Myocyte (in vitro differentiated cells): ENCODE results near the gene KCNQ1. TPM values are rescaled to one million over a fixed set of nuclear protein-coding genes. Genes with fewer than 3 reads are reported as not detected.
A peak's percentile ranks its signal among the peaks of the same experiment; 100 is the strongest.

Source experiments
- DNase-seq: peaks from one replicate; pipeline ENCODE4 v3.0.0-alpha.2; 2012; ENCODE audit warnings: low read depth
- total RNA-seq: library from RNA; depleted of rRNA; stranded (reverse); fragments of >200 nt; gene quantifications from 2 replicates; pipeline ENCODE4 v1.2.3, GENCODE V29; 2014

Gene KCNQ1
- total RNA-seq, 1 donor from 2014 or later, result 0.32 TPM

DNA sequence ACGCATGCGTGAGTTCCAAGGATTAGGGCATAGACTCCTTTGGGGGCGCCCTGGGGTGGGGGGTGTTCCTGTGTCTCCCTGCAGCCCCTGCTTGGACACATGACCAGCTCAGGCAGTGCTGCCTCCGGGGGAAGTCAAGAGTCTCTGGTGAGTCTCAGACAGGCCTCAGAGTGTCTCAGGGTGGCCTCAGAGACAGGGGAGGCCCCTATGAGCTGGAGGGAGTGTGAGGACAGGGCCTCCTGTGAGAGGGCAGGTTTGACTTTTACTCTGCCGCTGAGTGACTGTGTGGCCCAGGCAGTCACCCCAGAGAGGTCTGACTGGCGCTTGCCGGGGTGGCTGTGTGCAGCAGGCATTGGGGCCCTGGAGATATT, 296.2 kb downstream of the KCNQ1 start:
- no peak for DNase-seq

GRCh38 chr11:2741377-2742131, 296.7 kb downstream of the KCNQ1 start:
- peak; percentile 75 for DNase-seq

DNA sequence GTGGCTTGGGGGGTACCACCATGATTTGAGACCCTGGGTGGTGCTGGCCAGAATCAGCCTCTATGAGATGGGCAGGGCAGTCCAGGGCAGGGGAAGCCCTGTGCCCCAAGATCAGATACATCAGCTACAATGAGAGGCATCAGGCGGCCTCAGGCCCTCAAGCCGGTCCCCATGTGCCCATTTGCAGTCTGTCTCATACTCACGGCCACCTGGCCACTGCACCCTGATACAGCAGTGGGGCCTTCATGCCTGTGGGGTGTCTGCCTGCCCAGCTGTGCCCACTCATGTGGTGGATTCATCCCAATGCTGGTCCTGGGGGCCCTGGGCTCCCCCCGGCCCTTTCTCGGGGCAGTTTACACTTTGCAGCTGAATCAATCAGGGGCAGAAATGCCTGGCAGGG, 297.4 kb downstream of the KCNQ1 start:
- DNase-seq, result no peak

GRCh38 chr11:2742611-2743426, 298.0 kb downstream of the KCNQ1 start:
- no peak for DNase-seq

DNA sequence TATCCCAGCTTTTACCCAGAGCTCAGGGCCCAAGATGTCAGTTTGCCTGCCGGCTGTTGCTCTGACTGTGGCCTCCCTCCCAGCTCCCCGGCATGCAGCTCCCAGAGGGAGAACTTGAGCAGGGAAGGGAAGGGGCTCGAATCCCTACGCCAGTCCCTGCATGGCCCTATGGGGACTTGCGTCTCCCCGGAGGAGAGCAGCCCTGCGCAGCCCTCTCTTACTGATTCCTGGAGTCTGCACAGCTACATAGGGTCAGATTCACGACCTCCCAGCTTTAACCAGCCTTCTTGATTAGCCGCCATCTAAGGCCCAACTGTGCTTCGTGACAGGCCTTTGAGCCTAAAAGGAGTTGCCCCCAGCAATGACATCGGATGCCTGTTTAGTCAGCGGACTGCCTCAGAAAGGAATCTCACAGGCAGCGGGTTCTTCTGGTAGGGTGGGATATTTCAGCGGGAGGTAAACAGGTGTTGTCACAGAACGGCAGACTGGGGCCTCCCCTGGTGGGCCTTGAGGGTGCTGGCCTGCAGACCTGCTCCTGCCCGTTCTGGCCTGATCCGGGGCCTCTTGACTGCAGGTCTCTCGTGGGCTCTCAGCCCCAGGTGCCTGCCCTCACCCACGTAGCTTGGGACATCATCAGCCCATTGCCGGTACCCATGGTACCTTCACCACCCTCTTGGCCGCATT, 298.8 kb downstream of the KCNQ1 start:
- DNase-seq, result no peak

DNA sequence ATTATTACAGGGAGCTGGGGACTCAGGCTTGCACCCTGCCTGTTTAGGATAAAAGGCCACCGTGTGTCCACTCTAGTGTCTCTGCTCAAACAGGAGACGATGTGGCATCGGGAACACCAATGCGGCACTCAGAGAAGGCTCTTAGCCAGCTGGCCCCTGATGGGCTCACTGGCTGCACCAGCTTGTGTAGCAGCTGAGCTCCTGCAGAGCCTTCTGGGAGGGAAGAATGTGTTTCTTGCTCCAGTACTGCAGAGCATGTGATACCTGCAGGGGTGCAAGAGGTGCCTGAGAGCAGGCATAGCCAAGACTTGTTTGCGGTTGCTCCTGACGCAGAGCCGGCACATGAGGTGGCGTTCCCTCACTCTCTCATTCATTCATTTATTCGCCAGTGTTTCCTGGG, 299.4 kb downstream of the KCNQ1 start:
- no peak for DNase-seq

DNA sequence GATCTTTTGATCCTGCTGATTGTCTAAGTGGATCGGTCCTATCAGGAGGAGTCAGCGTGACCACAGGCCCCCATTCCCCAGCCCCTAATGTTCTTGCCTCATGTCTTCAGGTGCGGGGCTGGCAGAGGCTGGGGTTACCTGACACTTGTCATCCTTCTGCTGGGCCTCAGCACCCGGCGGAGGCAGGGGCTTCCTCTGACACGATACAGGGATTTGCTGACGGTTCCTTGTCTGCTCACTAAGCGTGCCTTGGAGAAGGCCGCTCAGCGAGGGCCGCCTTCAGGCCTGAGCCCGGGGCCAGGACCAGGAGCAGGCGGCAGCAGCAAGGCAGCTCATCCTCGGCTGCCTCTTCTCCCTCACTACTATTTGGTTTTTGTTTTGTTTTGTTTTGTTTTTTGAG, 300.7 kb downstream of the KCNQ1 start:
- no peak for DNase-seq

GRCh38 chr11:2746401-2747247, 301.8 kb downstream of the KCNQ1 start:
- DNase-seq, result no peak

DNA sequence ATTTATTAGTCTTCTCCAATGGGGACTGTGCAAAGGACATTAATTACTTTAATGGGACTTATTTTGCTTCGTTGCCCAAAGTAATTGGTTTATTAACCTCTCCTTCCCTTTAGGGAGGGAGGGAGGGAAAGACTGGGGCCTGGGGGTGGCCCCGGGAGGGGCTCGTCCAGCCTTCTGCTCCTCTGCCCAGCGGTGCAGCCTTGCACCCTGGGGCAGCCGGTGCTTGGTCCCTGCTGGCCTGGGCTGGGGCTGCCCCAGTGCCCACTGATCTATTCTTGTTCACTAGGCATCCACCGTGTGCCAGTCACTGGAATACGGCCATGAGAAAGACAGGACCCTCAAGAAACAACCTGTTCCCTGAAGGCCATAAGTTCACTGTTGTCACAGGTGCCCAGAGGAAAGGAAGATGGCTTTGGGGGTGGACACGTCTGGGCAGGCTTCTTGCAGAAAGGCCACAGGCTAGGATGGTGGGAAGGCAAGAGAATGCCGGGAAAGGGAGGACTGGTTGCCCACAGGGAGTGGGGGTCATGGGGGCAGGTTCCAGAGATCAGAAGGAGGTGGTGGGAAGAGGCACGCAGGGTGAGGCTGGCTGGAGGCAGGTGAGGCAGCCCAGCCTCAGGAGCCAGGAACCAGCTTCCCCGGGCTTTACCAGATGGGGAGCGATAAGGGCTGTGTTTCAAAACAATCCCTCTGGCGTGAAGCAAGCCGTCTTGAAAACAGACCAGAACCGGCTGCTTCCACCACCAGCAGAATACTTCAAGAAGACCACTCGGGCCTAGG, 302.6 kb downstream of the KCNQ1 start:
- DNase-seq, result no peak

GRCh38 chr11:2748061-2748813, 303.4 kb downstream of the KCNQ1 start:
- no peak for DNase-seq

DNA sequence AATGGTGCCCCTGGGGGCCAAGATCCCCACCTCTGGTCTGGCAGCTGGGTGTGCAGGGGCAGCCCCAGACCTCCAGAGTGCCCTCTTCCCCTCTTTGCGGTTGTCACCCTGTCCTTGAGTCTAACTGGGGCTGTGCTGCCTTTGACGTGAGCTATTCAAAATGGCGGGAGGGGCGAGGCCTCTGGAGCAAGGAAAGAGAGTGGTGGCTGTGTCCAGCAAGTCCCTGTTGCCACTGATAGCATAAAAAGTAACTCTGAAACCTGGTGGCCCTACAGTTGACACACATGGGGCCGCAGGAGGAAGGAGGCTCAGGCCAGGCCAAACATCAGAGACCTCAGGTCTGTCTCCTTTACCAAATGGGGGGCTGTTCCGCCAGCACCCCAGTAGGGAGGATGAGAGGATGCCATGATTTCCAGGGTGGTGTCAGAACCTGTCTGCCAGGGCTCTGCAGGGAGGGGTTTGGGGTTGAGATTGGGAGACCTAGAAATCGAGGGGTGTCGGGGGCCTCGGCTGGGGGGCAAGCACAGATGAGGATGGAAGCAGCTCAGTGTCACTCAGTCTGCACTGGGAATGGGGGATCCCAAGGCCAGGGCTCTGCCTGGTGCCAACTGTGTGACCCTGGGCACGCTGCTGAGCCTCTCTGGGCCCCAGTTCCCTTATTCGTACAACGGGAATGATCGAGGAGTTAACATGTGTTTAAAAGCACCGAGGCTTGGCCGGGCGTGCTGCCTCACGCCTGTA, 304.2 kb downstream of the KCNQ1 start:
- no peak for DNase-seq

DNA sequence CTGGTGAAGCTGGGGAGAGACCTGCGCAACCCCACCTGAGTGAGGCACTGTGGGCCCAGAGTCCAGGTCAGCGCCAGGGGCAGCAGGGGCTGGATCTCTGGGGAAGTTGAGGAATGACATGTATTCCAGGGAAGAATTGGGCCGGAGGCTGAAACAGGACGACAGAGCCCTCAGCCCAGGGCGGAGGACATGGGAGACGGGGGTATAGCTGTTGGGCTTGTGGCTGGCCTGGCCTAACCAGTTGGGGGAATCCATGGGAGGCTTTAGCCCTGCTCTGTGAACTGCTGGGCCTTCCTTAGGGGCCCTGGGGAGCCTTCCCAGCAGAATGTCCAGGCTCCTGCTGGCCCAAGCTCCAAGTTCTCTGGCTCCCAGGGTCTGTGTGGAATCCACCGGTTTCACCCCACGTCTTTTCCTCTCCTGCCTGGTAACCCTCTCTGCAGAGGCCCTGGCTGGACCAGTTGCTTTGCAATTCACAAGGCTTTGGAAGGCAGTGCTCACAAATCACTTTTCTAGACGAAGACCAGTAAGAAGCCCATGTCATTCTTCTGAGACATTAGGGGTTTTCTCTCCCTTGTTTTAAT, 305.4 kb downstream of the KCNQ1 start:
- DNase-seq, result no peak

DNA sequence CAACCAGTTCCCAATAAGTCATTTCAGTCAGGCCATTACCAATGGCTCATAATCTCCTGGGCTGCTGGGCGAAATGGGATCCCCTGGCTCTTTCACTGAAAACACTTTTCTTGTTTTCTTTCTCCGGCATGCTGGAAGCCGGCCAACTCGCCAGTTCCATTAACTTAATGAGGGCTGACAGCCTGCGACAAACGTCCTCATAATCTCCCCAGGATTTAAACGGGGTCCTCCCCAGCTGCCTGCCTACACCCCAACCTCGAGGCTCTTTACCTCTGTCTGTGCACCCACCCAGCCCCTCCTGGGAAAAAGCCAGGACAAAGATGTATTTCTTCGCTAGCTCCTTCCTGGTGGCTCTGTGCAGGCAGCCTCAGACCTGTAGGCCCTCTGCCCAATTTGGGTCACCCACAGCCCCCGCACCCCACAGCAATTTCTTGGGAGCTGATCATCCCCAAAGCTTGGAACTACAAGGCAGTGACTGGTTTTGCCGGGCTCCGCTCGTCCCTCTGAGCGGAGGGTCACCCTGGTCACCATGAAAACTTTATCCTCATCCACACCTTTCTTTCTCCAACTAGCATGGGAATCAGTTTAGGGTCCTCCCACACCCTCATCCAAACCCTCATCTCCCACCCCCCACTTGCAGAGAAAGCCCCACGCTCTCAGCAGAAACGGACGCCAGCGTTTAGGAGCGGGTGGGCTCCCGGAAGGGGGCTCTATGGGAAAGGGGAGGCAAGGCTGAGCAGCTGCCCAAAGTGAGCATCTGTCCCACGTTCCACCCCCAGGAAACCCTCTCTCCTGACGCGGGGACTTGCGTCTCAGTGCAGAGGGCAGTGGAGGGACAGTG, 306.1 kb downstream of the KCNQ1 start:
- peak; percentile 9 for DNase-seq

GRCh38 chr11:2751523-2752203, 306.9 kb downstream of the KCNQ1 start:
- DNase-seq, result no peak

DNA sequence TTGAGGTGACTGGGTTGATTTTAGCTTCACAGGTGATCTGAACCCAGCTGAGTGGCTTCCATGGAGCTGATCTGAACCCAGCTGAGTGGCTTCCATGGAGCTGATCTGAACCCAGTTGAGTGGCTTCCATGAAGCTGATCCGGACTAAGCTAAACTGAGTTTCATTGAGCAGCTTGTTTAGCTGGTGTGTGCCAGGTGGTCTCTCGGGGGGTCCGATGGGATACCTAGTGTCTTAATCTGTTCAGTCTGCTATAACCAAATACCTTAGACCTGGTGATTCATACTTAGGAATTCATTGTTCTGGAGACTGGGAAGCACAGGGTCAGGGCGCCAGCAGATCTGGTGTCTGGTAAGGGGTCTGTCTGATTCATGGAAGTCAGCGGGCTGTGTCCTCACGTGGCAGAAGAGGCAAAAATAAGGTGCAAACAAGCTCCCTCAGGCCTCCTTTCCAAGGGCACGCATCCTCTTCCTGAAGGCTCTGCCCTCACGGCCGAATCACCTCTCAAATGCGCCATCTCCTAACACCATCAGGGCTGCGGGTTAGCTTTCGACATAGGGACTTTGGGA, 307.5 kb downstream of the KCNQ1 start:
- no peak for DNase-seq

- DNase-seq, result no peak
Observed at GRCh38 chr11:2752923-2753322, 308.1 kb downstream of the KCNQ1 start.

GRCh38 chr11:2754008-2754407, 309.2 kb downstream of the KCNQ1 start:
- DNase-seq, result no peak
